ENCODE results near the gene SCNN1A. TPM values are rescaled to one million over a fixed set of nuclear protein-coding genes. Genes with fewer than 3 reads are reported as not detected.

SCNN1A gene
- total RNA-seq, 1 experiment from 2014 or later, result 17.1 TPM

DNA sequence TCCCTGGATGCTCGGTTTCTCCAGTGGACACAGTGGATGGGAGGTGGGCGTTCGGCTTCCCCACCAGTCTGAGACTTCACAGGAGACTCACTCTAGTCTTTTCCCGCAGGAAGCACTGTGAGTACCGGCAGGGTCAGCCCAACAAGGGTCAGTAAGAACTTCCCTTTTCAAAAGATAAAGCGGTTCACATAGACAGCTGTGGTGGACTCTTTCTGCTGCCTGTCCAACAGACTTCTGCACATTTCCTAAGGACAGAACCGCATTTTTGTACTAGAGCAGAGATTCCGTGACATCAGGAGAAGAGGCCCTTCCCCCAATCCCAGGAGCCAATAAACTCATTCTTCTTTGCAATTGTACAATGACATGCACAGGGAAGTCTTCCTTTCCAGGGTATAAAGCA lies 19.0 kb upstream of the SCNN1A start:
- in situ Hi-C loops (cut with HindIII; ENCODE audit: low pct_unique_long_range_greater_than_20kb, low sequenced_read_pairs), result no loop called here
- Histone ChIP-seq H3K27me3 (ENCODE audit: control insufficient read depth, insufficient read depth, low read length) (no peaks in the 10 kb centered on the region), H3K9me3 (ENCODE audit: control insufficient read depth, insufficient read depth, low read depth, low read length) (no peaks in the 10 kb centered on the region)

GRCh38 chr12:6393109-6393508 lies 17.7 kb upstream of the SCNN1A start:
- no peaks in the 10 kb centered on the region for H3K27me3 ChIP-seq (ENCODE audit: control insufficient read depth, insufficient read depth, low read length)
- no TSS peak for BruUV-seq (replicated peaks)
- no peaks in the 10 kb centered on the region for H3K36me3 ChIP-seq (ENCODE audit: control insufficient read depth, insufficient read depth, low read length)
- TF ChIP-seq SIN3A (IDR thresholded peaks at IDR 0.05; ENCODE audit: borderline replicate concordance, insufficient read depth, low read depth, low read length), result no peak
- ChIA-PET POLR2A (interaction anchor here (0.6 kb wide), 1 partner anchor 78 kb away, joined by 4 read pairs; the partner anchor contains the start of gene VAMP1), CTCF (interaction anchor here (0.6 kb wide), 1 partner anchor 11 kb away, joined by 14 read pairs; no protein-coding TSS in a partner anchor)
- ATAC-seq (no peak), DNase-seq (ENCODE audit: low read depth, low spot score) (no peak)
- no peaks in the 10 kb centered on the region for H3K9me3 ChIP-seq (ENCODE audit: control insufficient read depth, insufficient read depth, low read depth, low read length)
- intact Hi-C loops (cut with micrococcal nuclease; ENCODE audit: unreplicated experiment) (no loop called here), in situ Hi-C loops (cut with HindIII; ENCODE audit: low pct_unique_long_range_greater_than_20kb, low sequenced_read_pairs) (no loop called here)
- no peaks in the 10 kb centered on the region for H3K4me1 ChIP-seq (ENCODE audit: control insufficient read depth, insufficient read depth, low read length)
- H3K27ac ChIP-seq (ENCODE audit: low read length), result no peak overlapping the region
- H3K4me3 ChIP-seq (ENCODE audit: low read depth in 2 of 2, low read length in 2 of 2), result no peak overlapping the region

More for the DNA sequence above, 19.0 kb upstream of the SCNN1A start:
- Histone ChIP-seq H3K36me3 (ENCODE audit: control insufficient read depth, insufficient read depth, low read length) (no peaks in the 10 kb centered on the region), H3K4me3 (ENCODE audit: low read depth in 2 of 2, low read length in 2 of 2) (no peak overlapping the region), H3K27ac (ENCODE audit: low read length) (no peak overlapping the region), H3K4me1 (ENCODE audit: control insufficient read depth, insufficient read depth, low read length) (no peaks in the 10 kb centered on the region)
- CTCF ChIA-PET, result no interaction called here
- ATAC-seq (no peak), DNase-seq (ENCODE audit: low read depth, low spot score) (no peak)
- POLR2A ChIA-PET, result no interaction called here
- intact Hi-C loops (cut with micrococcal nuclease; ENCODE audit: unreplicated experiment), result no loop called here
- BruUV-seq (replicated peaks), result no TSS peak
- TF ChIP-seq POLR2AphosphoS5 (IDR thresholded peaks at IDR 0.05; ENCODE audit: low read depth, low read length) (no peak), SIN3A (IDR thresholded peaks at IDR 0.05; ENCODE audit: borderline replicate concordance, insufficient read depth, low read depth, low read length) (no peak), TCF7L2 (IDR thresholded peaks at IDR 0.05; ENCODE audit: low read depth, low read length) (no peak), REST (IDR thresholded peaks at IDR 0.05; ENCODE audit: insufficient read depth in 1 of 2, low read depth in 2 of 2, low read length in 1 of 2) (no peak), CTCF (IDR thresholded peaks at IDR 0.05) (no peak)

- CTCF ChIA-PET, result interaction anchor here (0.6 kb wide), 1 partner anchor 12 kb away, joined by 14 read pairs; no protein-coding TSS in a partner anchor
- TF ChIP-seq TCF7L2 (IDR thresholded peaks at IDR 0.05; ENCODE audit: low read depth, low read length), result no peak
- TF ChIP-seq POLR2AphosphoS5 (IDR thresholded peaks at IDR 0.05; ENCODE audit: low read depth, low read length), result no peak
- no peak for TF ChIP-seq REST (IDR thresholded peaks at IDR 0.05; ENCODE audit: insufficient read depth in 1 of 2, low read depth in 2 of 2, low read length in 1 of 2)
- no peak for TF ChIP-seq CTCF (IDR thresholded peaks at IDR 0.05)
- no peak for TF ChIP-seq SIN3A (IDR thresholded peaks at IDR 0.05; ENCODE audit: borderline replicate concordance, insufficient read depth, low read depth, low read length)
- no peak for ATAC-seq
These were observed 17.1 kb upstream of the SCNN1A start for GRCh38 chr12:6392504-6392903.

More at GRCh38 chr12:6392504-6392903, 17.1 kb upstream of the SCNN1A start:
- no peaks in the 10 kb centered on the region for H3K36me3 ChIP-seq (ENCODE audit: control insufficient read depth, insufficient read depth, low read length)
- BruUV-seq (replicated peaks), result no TSS peak
- in situ Hi-C loops (cut with HindIII; ENCODE audit: low pct_unique_long_range_greater_than_20kb, low sequenced_read_pairs) (no loop called here), intact Hi-C loops (cut with micrococcal nuclease; ENCODE audit: unreplicated experiment) (no loop called here)
- H3K27me3 ChIP-seq (ENCODE audit: control insufficient read depth, insufficient read depth, low read length), result no peaks in the 10 kb centered on the region
- H3K27ac ChIP-seq (ENCODE audit: low read length), result no peak overlapping the region
- DNase-seq (ENCODE audit: low read depth, low spot score), result no peak
- no peaks in the 10 kb centered on the region for H3K4me1 ChIP-seq (ENCODE audit: control insufficient read depth, insufficient read depth, low read length)
- no peaks in the 10 kb centered on the region for H3K9me3 ChIP-seq (ENCODE audit: control insufficient read depth, insufficient read depth, low read depth, low read length)
- POLR2A ChIA-PET, result no interaction called here
- no peak overlapping the region for H3K4me3 ChIP-seq (ENCODE audit: low read depth in 2 of 2, low read length in 2 of 2)
